ENCODE measurements around the gene USP32. TPM values are rescaled to one million over a fixed set of nuclear protein-coding genes. Genes with fewer than 3 reads are reported as not detected.

The USP32 gene
- total and polyA plus RNA-seq, 4 donors, result 11.6 to 103 (median 42.9) TPM

DNA sequence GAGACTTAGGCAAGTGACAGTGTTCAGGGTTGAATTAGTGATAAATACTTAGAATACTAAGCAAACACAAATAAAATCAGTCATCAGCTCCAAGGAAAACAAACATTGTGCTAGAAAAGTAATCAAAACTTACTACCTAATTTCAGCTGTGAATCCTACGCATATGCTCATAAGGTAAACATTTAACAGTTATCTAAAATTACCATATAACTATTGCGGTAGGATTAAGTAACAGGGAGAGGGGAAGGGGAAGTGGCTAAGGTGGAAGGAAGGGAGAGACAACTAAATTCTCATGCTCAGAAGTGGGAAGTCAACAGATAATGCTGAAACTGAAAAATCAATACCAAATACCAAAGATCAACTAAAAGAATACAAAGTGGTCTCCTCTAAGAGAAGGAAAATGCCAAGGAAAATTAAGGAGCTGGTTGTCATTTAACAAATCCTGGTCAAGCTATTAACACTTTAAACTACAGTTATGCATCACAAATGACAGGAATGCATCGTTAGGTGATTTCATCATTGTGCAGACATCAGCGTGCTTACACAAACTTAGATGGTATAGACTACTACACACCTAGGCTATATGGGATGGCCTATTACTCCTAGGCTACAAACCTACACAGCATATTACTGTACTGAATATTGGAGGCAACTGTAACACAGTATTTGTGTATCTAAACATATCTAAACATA, 20.0 kb downstream of the USP32 start:
- H3K27ac ChIP-seq (ENCODE audit: low read depth in 1 of 2, low read length in 2 of 2), result no peak overlapping the region
- TF ChIP-seq ATF3 (IDR thresholded peaks at IDR 0.05) (no peak), HNF4A (conservative IDR thresholded peaks at IDR 0.05) (no peak), ZBTB33 (IDR thresholded peaks at IDR 0.05) (no peak), NR2F2 (IDR thresholded peaks at IDR 0.05) (no peak), RAD21 (IDR thresholded peaks at IDR 0.05) (no peak), EGR1 (IDR thresholded peaks at IDR 0.05; ENCODE audit: low read depth in 2 of 2) (no peak), FOXA1 (IDR thresholded peaks at IDR 0.05) (no peak), RXRA (IDR thresholded peaks at IDR 0.05) (no peak), REST (IDR thresholded peaks at IDR 0.05) (no peak), FOXA2 (IDR thresholded peaks at IDR 0.05) (no peak), SP1 (IDR thresholded peaks at IDR 0.05) (no peak), GABPA (IDR thresholded peaks at IDR 0.05 in 1 of 2, conservative IDR thresholded peaks at IDR 0.05 in 1 of 2) (no peak)
- TF ChIP-seq, protein P1, sequence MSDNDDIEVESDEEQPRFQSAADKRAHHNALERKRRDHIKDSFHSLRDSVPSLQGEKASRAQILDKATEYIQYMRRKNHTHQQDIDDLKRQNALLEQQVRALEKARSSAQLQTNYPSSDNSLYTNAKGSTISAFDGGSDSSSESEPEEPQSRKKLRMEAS (IDR thresholded peaks at IDR 0.05), result no peak

DNA sequence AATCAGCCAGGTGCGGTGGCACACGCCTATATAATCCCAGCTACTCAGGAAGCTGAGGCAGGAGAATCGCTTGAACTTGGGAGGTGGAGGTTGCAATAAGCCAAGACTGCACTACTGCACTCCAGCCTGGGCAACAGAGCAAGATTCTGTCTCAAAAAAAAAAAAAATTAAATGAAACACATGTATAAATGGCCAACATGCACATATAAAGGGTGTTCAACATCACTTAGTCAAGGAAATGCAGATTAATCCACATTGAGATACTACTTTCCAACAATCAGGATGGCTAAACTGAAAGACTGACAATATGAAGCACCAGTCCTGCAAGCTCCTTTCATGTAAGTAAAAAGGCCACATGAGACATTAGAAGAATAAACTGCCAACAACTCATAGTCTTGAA, 20.5 kb downstream of the USP32 start:
- WGBS, result 95% methylated on average over 3 of the region's 3 CpGs
- no peak overlapping the region for H3K9ac ChIP-seq (ENCODE audit: low read depth in 1 of 2, low read length in 2 of 2)
- TF ChIP-seq GABPA (IDR thresholded peaks at IDR 0.05 in 1 of 2, conservative IDR thresholded peaks at IDR 0.05 in 1 of 2), result no peak
- no peak for TF ChIP-seq RAD21 (IDR thresholded peaks at IDR 0.05)
- no peak for TF ChIP-seq SP1 (IDR thresholded peaks at IDR 0.05)
- no peak for TF ChIP-seq ZBTB33 (IDR thresholded peaks at IDR 0.05)
- TF ChIP-seq YY1 (IDR thresholded peaks at IDR 0.05), result no peak
- TF ChIP-seq FOXA2 (IDR thresholded peaks at IDR 0.05), result no peak
- TF ChIP-seq HNF4G (IDR thresholded peaks at IDR 0.05), result no peak
- no peak for TF ChIP-seq ATF3 (IDR thresholded peaks at IDR 0.05)
- TF ChIP-seq JUND (IDR thresholded peaks at IDR 0.05), result no peak
- TF ChIP-seq TAF1 (conservative IDR thresholded peaks at IDR 0.05), result no peak
- no peak for TF ChIP-seq RXRA (IDR thresholded peaks at IDR 0.05)
- TF ChIP-seq NR2F2 (IDR thresholded peaks at IDR 0.05), result no peak
- no peak for TF ChIP-seq FOXA1 (IDR thresholded peaks at IDR 0.05)
- no peak for TF ChIP-seq EGR1 (IDR thresholded peaks at IDR 0.05; ENCODE audit: low read depth in 2 of 2)
- TF ChIP-seq REST (IDR thresholded peaks at IDR 0.05), result no peak
- TF ChIP-seq, protein P1 (IDR thresholded peaks at IDR 0.05), result no peak
- H3K4me1 ChIP-seq (ENCODE audit: control insufficient read depth in 4 of 4, insufficient read depth in 4 of 4, low read length in 3 of 4), result peaks cover 2 to 13% (median 8%) of the 10 kb centered on the region in 4 donors
- H3K9me3 ChIP-seq (ENCODE audit: control insufficient read depth in 4 of 4, low read length in 3 of 4), result no peaks in the 10 kb centered on the region
- H3K27me3 ChIP-seq (ENCODE audit: control insufficient read depth in 4 of 4, insufficient read depth in 4 of 4, low read length in 3 of 4), result no peaks in the 10 kb centered on the region
- H3K27ac ChIP-seq (ENCODE audit: low read depth in 1 of 2, low read length in 2 of 2), result no peak overlapping the region
- no peaks in the 10 kb centered on the region for H3K36me3 ChIP-seq (ENCODE audit: control insufficient read depth in 4 of 4, insufficient read depth in 3 of 4, low read depth in 1 of 4, low read length in 3 of 4)
- H3K4me3 ChIP-seq (ENCODE audit: low read depth in 1 of 3, low read length in 3 of 3), result no peak overlapping the region
- DNase-seq (ENCODE audit: low spot score), result no peak

More for the DNA sequence above, 20.0 kb downstream of the USP32 start:
- Histone ChIP-seq H3K4me3 (ENCODE audit: low read depth in 1 of 3, low read length in 3 of 3) (no peak overlapping the region), H3K9ac (ENCODE audit: low read depth in 1 of 2, low read length in 2 of 2) (no peak overlapping the region), H3K9me3 (ENCODE audit: control insufficient read depth in 4 of 4, low read length in 3 of 4) (no peaks in the 10 kb centered on the region), H3K36me3 (ENCODE audit: control insufficient read depth in 4 of 4, insufficient read depth in 3 of 4, low read depth in 1 of 4, low read length in 3 of 4) (no peaks in the 10 kb centered on the region), H3K27me3 (ENCODE audit: control insufficient read depth in 4 of 4, insufficient read depth in 4 of 4, low read length in 3 of 4) (no peaks in the 10 kb centered on the region), H3K4me1 (ENCODE audit: control insufficient read depth in 4 of 4, insufficient read depth in 4 of 4, low read length in 3 of 4) (peaks cover 2 to 13% (median 8%) of the 10 kb centered on the region in 4 donors)
- DNase-seq (ENCODE audit: low spot score), result no peak
- WGBS, result 41% methylated on average over 4 of the region's 4 CpGs
